BE2C (cell line): ENCODE measurements around the gene CFAP92.

ENCODE experiments used
- DNase-seq: peaks from one replicate; pipeline ENCODE4 v3.0.0-alpha.2; 2020
- H3K27me3 ChIP-seq: fragments of 250-450 bp; sonication (Bioruptor Pico); 2 replicates; pipeline ENCODE4 v1.5.1; 2020; ENCODE audit warnings: mild to moderate bottlenecking
- H3K36me3 ChIP-seq: fragments of 250-450 bp; sonication (Bioruptor Pico); 2 replicates; pipeline ENCODE4 v1.5.1; 2020; ENCODE audit warnings: mild to moderate bottlenecking
- H3K4me1 ChIP-seq: fragments of 250-450 bp; sonication (Bioruptor Pico); 2 replicates; pipeline ENCODE4 v1.5.1; 2020
- H3K4me3 ChIP-seq: 2 replicates; pipeline ENCODE4 v1.5.1; 2011; ENCODE audit warnings: low read depth, low read length
- H3K9me3 ChIP-seq: fragments of 250-450 bp; sonication (Bioruptor Pico); 2 replicates; pipeline ENCODE4 v1.5.1; 2020
- TF ChIP-seq, protein P1 (sequence below): IDR thresholded peaks from 2 replicates; pipeline ENCODE4 v1.5.1; 2012; ENCODE audit warnings: mild to moderate bottlenecking, low read depth, low read length

Gene CFAP92

DNA sequence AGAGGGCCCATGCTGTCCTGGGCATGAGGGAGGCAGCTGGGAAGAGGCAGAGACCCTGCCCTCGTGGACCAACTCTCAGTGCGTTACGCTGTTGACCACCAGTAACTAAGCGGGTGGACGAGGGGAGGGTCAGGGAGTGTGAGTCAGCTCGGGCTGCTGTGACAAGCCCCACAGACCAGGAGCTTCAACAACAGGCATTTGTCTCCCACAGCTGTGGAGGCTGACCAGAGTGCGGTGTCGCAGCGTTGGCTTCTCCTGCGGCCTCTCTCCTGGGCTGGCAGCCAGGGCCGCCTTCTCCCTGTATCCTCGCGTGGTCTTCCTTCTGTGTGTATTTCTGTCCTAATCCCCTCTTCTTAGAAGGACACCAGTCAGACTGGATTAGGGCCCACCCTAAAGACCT lies 20.3 kb upstream of the CFAP92 start:
- Histone ChIP-seq H3K27me3 (no peaks in the 10 kb centered on the region), H3K9me3 (no peaks in the 10 kb centered on the region), H3K4me3 (no peak overlapping the region), H3K4me1 (peaks cover 5% of the 10 kb centered on the region; the same call in 1 of the 2 replicates), H3K36me3 (no peaks in the 10 kb centered on the region)
- TF ChIP-seq, protein P1, sequence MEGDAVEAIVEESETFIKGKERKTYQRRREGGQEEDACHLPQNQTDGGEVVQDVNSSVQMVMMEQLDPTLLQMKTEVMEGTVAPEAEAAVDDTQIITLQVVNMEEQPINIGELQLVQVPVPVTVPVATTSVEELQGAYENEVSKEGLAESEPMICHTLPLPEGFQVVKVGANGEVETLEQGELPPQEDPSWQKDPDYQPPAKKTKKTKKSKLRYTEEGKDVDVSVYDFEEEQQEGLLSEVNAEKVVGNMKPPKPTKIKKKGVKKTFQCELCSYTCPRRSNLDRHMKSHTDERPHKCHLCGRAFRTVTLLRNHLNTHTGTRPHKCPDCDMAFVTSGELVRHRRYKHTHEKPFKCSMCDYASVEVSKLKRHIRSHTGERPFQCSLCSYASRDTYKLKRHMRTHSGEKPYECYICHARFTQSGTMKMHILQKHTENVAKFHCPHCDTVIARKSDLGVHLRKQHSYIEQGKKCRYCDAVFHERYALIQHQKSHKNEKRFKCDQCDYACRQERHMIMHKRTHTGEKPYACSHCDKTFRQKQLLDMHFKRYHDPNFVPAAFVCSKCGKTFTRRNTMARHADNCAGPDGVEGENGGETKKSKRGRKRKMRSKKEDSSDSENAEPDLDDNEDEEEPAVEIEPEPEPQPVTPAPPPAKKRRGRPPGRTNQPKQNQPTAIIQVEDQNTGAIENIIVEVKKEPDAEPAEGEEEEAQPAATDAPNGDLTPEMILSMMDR = no peak
- no peak for DNase-seq

- H3K9me3 ChIP-seq = no peaks in the 10 kb centered on the region
- DNase-seq = no peak
- H3K27me3 ChIP-seq = no peaks in the 10 kb centered on the region
- H3K4me3 ChIP-seq = no peak overlapping the region
- TF ChIP-seq, protein P1 = no peak
- H3K36me3 ChIP-seq = no peaks in the 10 kb centered on the region
- H3K4me1 ChIP-seq = 0 out of 2 replicates have a peak, but pooled peaks cover 5% of the 10 kb centered on the region
These were observed 19.6 kb upstream of the CFAP92 start for GRCh38 chr3:129013491-129013891.

DNA sequence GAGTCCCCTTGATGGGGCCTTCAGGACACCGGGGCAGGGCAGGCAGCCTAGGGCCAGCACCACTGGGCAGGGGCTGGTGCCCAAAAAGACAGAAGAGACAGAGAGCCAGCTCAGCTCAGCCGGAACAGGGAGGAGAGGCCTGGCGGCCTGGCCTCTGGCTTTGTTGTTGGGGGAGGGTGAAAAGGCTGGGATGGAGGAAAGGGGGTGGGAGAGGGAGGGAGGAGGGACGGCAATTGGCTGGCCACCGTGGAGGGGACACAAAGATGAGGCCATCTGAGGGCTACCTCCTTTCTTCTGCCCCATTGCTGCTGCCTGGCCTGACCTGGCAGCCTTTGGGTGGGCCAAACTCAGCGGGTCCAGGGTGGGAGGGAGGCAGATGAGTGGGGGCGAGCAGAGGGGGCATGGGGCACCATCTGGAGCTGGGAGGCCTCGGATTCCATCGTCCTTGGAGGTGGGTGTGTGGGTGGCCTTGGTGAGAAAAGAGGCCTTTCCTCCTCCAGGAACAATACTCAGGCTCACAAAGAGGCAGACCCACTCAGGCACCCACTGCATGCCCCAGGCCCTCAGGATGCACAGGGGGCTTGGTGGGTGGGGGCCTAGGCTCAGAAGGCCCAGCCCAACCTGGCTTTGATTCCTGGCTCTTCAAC lies 16.6 kb upstream of the CFAP92 start:
- no peak for DNase-seq
- H3K36me3 ChIP-seq = no peaks in the 10 kb centered on the region
- H3K27me3 ChIP-seq = no peaks in the 10 kb centered on the region; the same call in 1 of the 2 replicates
- no peaks in the 10 kb centered on the region for H3K4me1 ChIP-seq
- H3K4me3 ChIP-seq = no peak overlapping the region
- TF ChIP-seq, protein P1 = no peak
- H3K9me3 ChIP-seq = no peaks in the 10 kb centered on the region

DNA sequence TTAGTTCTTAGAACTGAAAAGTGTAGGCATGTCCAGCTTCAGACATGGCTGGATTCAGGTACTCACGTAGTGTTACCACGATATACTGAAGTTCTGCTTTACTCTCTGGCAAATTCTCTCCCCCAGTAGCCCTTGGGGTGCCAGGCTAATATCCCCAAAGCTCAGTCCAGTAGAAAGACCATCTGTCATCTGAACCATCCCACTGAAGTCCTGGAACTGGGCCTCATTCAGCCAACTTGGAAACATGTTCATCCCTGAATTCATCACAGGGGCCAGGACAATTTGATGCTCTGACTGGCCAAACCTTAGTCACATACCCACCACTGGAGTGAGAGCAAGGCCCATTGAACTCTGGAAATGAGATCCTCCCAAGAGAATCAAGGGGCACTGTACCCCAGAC lies 15.4 kb upstream of the CFAP92 start:
- Histone ChIP-seq H3K4me1 (no peaks in the 10 kb centered on the region), H3K4me3 (no peak overlapping the region), H3K36me3 (no peaks in the 10 kb centered on the region), H3K27me3 (no peaks in the 10 kb centered on the region; the same call in 1 of the 2 replicates), H3K9me3 (no peaks in the 10 kb centered on the region)
- TF ChIP-seq, protein P1 = no peak
- DNase-seq = no peak

- Histone ChIP-seq H3K4me1 (no peaks in the 10 kb centered on the region), H3K36me3 (no peaks in the 10 kb centered on the region), H3K9me3 (no peaks in the 10 kb centered on the region), H3K27me3 (peaks cover 13% of the 10 kb centered on the region), H3K4me3 (no peak overlapping the region)
- DNase-seq = no peak
- TF ChIP-seq, protein P1 = no peak
These were observed 13.9 kb upstream of the CFAP92 start for GRCh38 chr3:129007792-129008191.

GRCh38 chr3:129006864-129007263 lies 13.0 kb upstream of the CFAP92 start:
- H3K36me3 ChIP-seq = no peaks in the 10 kb centered on the region
- no peak for DNase-seq
- no peaks in the 10 kb centered on the region for H3K9me3 ChIP-seq
- H3K4me3 ChIP-seq = no peak overlapping the region
- TF ChIP-seq, protein P1 = no peak
- peaks cover 22% of the 10 kb centered on the region for H3K27me3 ChIP-seq
- H3K4me1 ChIP-seq = no peaks in the 10 kb centered on the region
